ENCODE data around the gene RPL18.
"Not testable (repeated sequence)": the region's sequence is repeated elsewhere in the genome, so short reads cannot be mapped to it uniquely, and the experiment has no call there.

The RPL18 gene

GRCh38 chr19:48618916-48619691, at the start of gene RPL18, which contains the start of gene SPHK2:
RPL18 (minus strand) TSS chr19:48619178; CDS start chr19:48619143, 35 bp downstream.
SPHK2 (plus strand) TSS chr19:48619506; CDS start chr19:48620515, 1,009 bp downstream.
- no peaks in the 10 kb centered on the region for H3K9me3 Mint-ChIP-seq
- H3K4me1 Mint-ChIP-seq: peaks cover 61% of the 10 kb centered on the region
- ATAC-seq: peak; percentile 86
- H3K27me3 Mint-ChIP-seq: no peaks in the 10 kb centered on the region
- peaks cover 65% of the 10 kb centered on the region for H3K36me3 Mint-ChIP-seq (ENCODE audit: low read depth)
- peak within 1 kb of the TSS; percentile 100 for H3K27ac Mint-ChIP-seq
- peak within 1 kb of the TSS; percentile 98 for H3K4me3 Mint-ChIP-seq
- peak; percentile 94 for DNase-seq

DNA sequence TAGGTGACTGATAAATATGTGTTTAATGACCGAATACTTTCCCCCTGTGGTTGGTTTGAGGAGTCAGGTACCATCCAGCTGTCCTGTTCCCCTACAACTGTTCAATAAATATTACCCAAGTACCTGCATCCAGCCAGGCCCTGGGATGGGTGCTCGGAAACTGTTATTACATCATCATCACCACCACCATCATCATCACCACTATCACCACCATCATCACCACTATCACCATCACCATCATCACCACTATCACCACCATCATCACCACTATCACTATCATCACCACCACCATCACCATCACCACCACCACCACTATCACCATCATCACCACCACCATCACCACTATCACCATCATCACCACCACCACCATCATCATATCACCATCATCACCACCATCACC, 49.8 kb upstream of the RPL18 start:
- DNase-seq (no peak), ATAC-seq (no peak)
- H3K36me3 Mint-ChIP-seq (ENCODE audit: low read depth): no peaks in the 10 kb centered on the region
- peaks cover 2% of the 10 kb centered on the region for H3K4me1 Mint-ChIP-seq
- peaks cover 4% of the 10 kb centered on the region for H3K9me3 Mint-ChIP-seq
- no peaks in the 10 kb centered on the region for H3K27me3 Mint-ChIP-seq
- H3K27ac Mint-ChIP-seq: peak overlapping the region; percentile 10
- H3K4me3 Mint-ChIP-seq: no peak overlapping the region

DNA sequence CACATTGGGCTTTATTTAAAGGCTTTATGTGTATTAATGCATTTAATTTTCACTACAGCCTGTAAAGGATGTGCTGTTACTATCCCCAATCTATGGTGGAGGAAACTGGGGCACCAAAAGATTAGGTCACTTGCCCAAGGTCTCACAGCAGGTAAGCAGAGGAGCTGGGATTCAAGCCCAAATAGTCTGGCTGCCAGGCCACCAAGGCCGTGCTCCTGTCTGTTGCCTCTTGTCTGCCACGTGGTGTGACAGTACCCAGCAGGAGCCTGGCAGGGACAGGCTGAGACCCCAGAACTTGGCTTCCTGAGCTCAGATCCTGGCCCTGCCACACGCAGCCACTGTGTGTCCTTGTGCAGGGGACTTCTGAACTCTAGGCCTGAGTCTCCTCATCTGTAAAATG, 49.4 kb upstream of the RPL18 start:
- H3K27me3 Mint-ChIP-seq: no peaks in the 10 kb centered on the region
- H3K27ac Mint-ChIP-seq: no peak overlapping the region
- H3K4me1 Mint-ChIP-seq: peaks cover 2% of the 10 kb centered on the region
- ATAC-seq: no peak
- no peak for DNase-seq
- H3K9me3 Mint-ChIP-seq: peaks cover 4% of the 10 kb centered on the region
- no peaks in the 10 kb centered on the region for H3K36me3 Mint-ChIP-seq (ENCODE audit: low read depth)
- H3K4me3 Mint-ChIP-seq: no peak overlapping the region

DNA sequence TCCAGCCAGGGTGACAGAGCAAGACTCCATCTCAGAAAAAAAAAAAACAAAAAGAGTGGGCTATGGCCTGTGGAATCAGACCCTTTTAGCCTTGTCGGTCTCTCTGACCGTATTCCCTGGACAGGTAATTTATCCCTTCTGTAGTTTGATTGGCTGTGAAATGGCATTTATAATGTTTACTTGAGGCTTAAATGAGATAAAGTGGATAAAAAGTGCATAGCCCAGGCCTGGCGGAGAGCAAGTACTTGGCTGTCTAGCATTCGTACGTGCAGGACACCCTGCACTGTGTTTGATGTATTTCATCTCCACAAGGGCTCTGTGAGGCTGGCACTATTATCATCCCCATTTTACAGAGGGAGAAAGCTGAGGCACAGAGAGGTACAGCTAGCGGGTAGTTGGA, 46.8 kb upstream of the RPL18 start:
- DNase-seq: no peak
- no peak for ATAC-seq
- H3K27me3 Mint-ChIP-seq: no peaks in the 10 kb centered on the region
- peaks cover 4% of the 10 kb centered on the region for H3K9me3 Mint-ChIP-seq
- no peak overlapping the region for H3K27ac Mint-ChIP-seq
- peaks cover 7% of the 10 kb centered on the region for H3K4me1 Mint-ChIP-seq
- H3K36me3 Mint-ChIP-seq (ENCODE audit: low read depth): no peaks in the 10 kb centered on the region
- H3K4me3 Mint-ChIP-seq: no peak overlapping the region

- no peak for DNase-seq
- Mint-ChIP-seq H3K4me3 (no peak overlapping the region), H3K27me3 (no peaks in the 10 kb centered on the region), H3K36me3 (ENCODE audit: low read depth) (no peaks in the 10 kb centered on the region), H3K27ac (no peak overlapping the region), H3K4me1 (peaks cover 7% of the 10 kb centered on the region), H3K9me3 (peaks cover 4% of the 10 kb centered on the region)
- no peak for ATAC-seq
Measured at GRCh38 chr19:48664476-48664875, 45.5 kb upstream of the RPL18 start.

- Mint-ChIP-seq H3K4me1 (peaks cover 7% of the 10 kb centered on the region), H3K27ac (no peak overlapping the region)
- no peak for ATAC-seq
Measured at GRCh38 chr19:48663667-48664066, 44.7 kb upstream of the RPL18 start.

GRCh38 chr19:48661711-48662090, 42.7 kb upstream of the RPL18 start:
- H3K27ac Mint-ChIP-seq: no peak overlapping the region
- DNase-seq (no peak), ATAC-seq (no peak)
- no peak overlapping the region for H3K4me3 Mint-ChIP-seq
- no peaks in the 10 kb centered on the region for H3K27me3 Mint-ChIP-seq
- H3K4me1 Mint-ChIP-seq: peaks cover 7% of the 10 kb centered on the region
- no peaks in the 10 kb centered on the region for H3K9me3 Mint-ChIP-seq
- no peaks in the 10 kb centered on the region for H3K36me3 Mint-ChIP-seq (ENCODE audit: low read depth)

More at GRCh38 chr19:48663667-48664066, 44.7 kb upstream of the RPL18 start:
- peaks cover under 1% of the 10 kb centered on the region for H3K9me3 Mint-ChIP-seq
- H3K27me3 Mint-ChIP-seq: no peaks in the 10 kb centered on the region
- H3K36me3 Mint-ChIP-seq (ENCODE audit: low read depth): no peaks in the 10 kb centered on the region
- no peak overlapping the region for H3K4me3 Mint-ChIP-seq
- no peak for DNase-seq

- peaks cover 7% of the 10 kb centered on the region for H3K4me1 Mint-ChIP-seq
Measured at GRCh38 chr19:48660852-48661710, 42.1 kb upstream of the RPL18 start.

DNA sequence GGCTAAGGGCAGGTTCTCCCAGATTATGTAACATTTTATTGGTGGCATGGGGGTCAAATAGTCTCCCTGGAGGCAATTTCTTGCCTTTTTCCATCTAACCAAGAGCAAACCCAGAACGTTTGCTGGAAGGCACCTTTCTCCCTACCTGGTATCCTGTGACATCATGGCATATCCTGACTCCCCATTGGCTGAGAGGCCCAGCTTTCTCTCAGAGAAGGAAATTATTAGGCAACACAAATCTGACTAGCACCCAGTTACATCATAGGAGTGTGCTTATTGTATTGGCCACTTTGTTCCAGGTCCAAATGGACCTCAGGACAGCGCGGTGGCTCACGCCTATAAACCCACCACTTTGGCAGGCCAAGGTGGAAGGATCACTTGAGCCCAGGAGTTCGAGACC, 40.8 kb upstream of the RPL18 start:
- no peak overlapping the region for H3K4me3 Mint-ChIP-seq
- DNase-seq: no peak

More at GRCh38 chr19:48660852-48661710, 42.1 kb upstream of the RPL18 start:
- no peaks in the 10 kb centered on the region for H3K9me3 Mint-ChIP-seq
- DNase-seq (peak; percentile 82), ATAC-seq (peak; percentile 89)
- H3K27me3 Mint-ChIP-seq: no peaks in the 10 kb centered on the region
- no peaks in the 10 kb centered on the region for H3K36me3 Mint-ChIP-seq (ENCODE audit: low read depth)
- peak overlapping the region; percentile 46 for H3K4me3 Mint-ChIP-seq
- H3K27ac Mint-ChIP-seq: peak overlapping the region; percentile 82

DNA sequence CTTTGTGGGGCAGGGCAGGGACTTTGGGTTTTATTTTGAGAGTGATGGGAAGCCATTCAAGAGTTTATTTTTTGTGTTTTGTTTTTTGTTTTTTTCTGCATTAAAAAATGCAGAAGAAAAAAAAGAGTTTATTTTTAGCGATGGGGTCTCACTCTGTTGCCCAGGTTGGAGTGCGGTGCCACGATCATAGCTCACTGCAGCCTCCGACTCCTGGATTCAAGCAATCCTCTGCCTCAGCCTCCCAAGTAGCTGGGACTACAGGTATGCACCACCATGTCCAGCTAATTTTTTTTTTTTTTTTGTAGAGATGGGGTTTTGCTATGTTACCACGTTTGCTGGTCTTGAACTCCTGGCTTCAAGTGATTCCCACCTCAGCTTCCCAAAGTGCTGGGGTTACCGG, 39.5 kb upstream of the RPL18 start:
- Mint-ChIP-seq H3K36me3 (ENCODE audit: low read depth) (no peaks in the 10 kb centered on the region), H3K27me3 (no peaks in the 10 kb centered on the region), H3K27ac (no peak overlapping the region), H3K4me3 (no peak overlapping the region), H3K4me1 (peaks cover 7% of the 10 kb centered on the region), H3K9me3 (no peaks in the 10 kb centered on the region)
- ATAC-seq (no peak), DNase-seq (no peak)

More for the DNA sequence above, 40.8 kb upstream of the RPL18 start:
- Mint-ChIP-seq H3K4me1 (peaks cover 7% of the 10 kb centered on the region), H3K27ac (no peak overlapping the region), H3K9me3 (no peaks in the 10 kb centered on the region), H3K27me3 (no peaks in the 10 kb centered on the region), H3K36me3 (ENCODE audit: low read depth) (no peaks in the 10 kb centered on the region)
- no peak for ATAC-seq

GRCh38 chr19:48657828-48658227, 38.9 kb upstream of the RPL18 start:
- ATAC-seq; H3K9me3 Mint-ChIP-seq; DNase-seq; H3K27ac Mint-ChIP-seq; H3K4me1 Mint-ChIP-seq; H3K27me3 Mint-ChIP-seq; H3K36me3 Mint-ChIP-seq (ENCODE audit: low read depth); H3K4me3 Mint-ChIP-seq: not testable (repeated sequence)

GRCh38 chr19:48656840-48657474, 38.0 kb upstream of the RPL18 start:
- Mint-ChIP-seq H3K9me3 (no peaks in the 10 kb centered on the region), H3K27me3 (no peaks in the 10 kb centered on the region), H3K4me1 (peaks cover 10% of the 10 kb centered on the region), H3K4me3 (no peak overlapping the region), H3K27ac (no peak overlapping the region), H3K36me3 (ENCODE audit: low read depth) (no peaks in the 10 kb centered on the region)
- ATAC-seq (no peak), DNase-seq (no peak)

DNA sequence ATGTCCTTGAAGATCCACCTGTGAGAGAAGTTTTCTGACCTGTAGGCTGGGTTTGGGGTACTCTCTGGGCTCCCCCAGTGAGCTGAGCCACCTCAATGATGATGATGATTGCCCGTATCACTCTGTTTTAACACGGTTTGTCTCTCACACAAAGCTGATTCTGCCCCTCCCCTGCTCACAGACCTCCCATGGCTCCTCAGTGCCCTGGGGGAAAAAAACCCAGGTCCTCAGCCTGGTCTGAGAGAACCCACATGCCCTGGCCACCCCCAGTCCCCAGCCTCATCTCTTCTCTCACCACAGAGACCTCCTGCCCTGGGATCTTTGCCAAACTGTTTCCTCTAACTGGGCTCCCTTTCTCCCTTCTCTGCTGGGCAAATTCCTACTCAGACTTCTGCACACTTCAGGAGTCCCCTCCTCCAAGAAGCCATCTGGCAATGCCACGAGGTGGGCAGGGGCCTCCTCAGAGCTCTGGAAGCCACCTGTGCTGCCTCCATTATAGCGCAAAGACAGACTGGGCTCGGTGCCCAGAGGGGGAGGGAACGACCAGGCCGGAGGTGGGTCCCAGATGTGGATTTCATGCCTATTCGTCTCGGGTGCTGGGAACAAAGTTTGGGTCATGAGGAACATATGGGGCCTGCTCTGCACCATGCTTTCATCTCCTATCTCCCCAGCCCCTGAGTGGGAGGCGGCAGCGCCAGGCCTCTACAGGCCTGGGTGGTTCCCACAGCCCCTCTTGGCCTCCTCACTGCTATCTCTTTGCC, 35.5 kb upstream of the RPL18 start:
- no peak overlapping the region for H3K27ac Mint-ChIP-seq
- no peaks in the 10 kb centered on the region for H3K36me3 Mint-ChIP-seq (ENCODE audit: low read depth)
- peaks cover 6% of the 10 kb centered on the region for H3K4me1 Mint-ChIP-seq
- DNase-seq: no peak
- no peaks in the 10 kb centered on the region for H3K9me3 Mint-ChIP-seq
- no peak overlapping the region for H3K4me3 Mint-ChIP-seq
- ATAC-seq: no peak
- no peaks in the 10 kb centered on the region for H3K27me3 Mint-ChIP-seq

DNA sequence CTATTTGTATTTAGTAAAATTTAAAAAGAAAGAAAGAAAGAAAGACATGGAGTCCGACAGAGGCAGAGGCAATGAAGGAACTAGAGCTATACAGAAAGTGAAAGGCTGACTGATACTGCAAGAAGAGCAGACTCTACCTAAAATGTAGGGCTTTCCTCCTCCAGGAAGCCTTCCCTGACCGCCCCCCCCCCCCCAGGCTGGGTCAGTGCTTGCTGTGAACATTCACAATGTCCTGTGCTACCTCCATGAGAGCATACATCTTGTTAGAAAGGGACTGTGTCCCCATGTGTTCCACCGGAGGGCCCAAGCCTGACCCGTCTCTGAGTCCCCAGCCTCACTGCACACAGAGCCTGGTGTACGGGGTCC, 32.7 kb upstream of the RPL18 start:
- H3K27ac Mint-ChIP-seq: no peak overlapping the region

More for the DNA sequence above, 32.7 kb upstream of the RPL18 start:
- ATAC-seq: peak; percentile 22
- Mint-ChIP-seq H3K36me3 (ENCODE audit: low read depth) (no peaks in the 10 kb centered on the region), H3K4me3 (no peak overlapping the region), H3K9me3 (no peaks in the 10 kb centered on the region), H3K4me1 (peaks cover 22% of the 10 kb centered on the region), H3K27me3 (no peaks in the 10 kb centered on the region)
- no peak for DNase-seq
